Measurements from ENCODE around the gene ANK3. TPM values are rescaled to one million over a fixed set of nuclear protein-coding genes. Genes with fewer than 3 reads are reported as not detected.

ANK3 gene
- total RNA-seq, 2 donors from 2014 or later = 55.4 to 126 TPM

- Histone ChIP-seq H3K27ac (no peak overlapping the region), H3K4me1 (ENCODE audit: control insufficient read depth in 1 of 2, low read depth in 2 of 2) (no peaks in the 10 kb centered on the region), H3K4me3 (no peak overlapping the region), H3K9me3 (no peaks in the 10 kb centered on the region), H3K36me3 (no peaks in the 10 kb centered on the region), H3K27me3 (replicated peaks; ENCODE audit: insufficient read depth) (no peaks in the 10 kb centered on the region)
- DNase-seq (ENCODE audit: low spot score) (no peak), ATAC-seq (ENCODE audit: insufficient number of reproducible peaks, low FRiP score, low read depth) (no peak)
- no peak for TF ChIP-seq CTCF (IDR thresholded peaks at IDR 0.05)
These were observed 23.8 kb upstream of the ANK3 start for GRCh38 chr10:60413306-60414012.

DNA sequence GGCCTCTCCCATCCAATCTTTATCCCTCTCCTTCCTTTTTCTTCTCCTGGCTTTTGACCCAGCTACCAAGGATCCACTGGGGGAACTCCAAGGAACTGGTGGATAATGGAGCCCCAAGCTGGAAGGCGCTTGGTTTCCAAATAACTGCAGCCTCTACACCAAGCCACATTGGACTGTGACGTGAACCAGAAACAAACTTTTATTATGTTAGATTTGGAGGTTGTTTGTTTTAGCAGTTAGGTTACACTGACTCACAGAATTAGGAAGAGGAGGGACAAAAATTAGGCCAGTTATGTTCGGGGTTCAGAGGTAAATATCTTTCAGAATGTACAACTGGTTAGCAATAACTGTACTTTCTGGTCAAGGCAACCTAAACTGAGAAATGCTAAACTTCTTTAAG is 21.3 kb upstream of the ANK3 start:
- no peak for DNase-seq (ENCODE audit: low spot score)
- no peak for ATAC-seq (ENCODE audit: insufficient number of reproducible peaks, low FRiP score, low read depth)
- H3K4me3 ChIP-seq = no peak overlapping the region
- no peak for TF ChIP-seq CTCF (IDR thresholded peaks at IDR 0.05)
- H3K36me3 ChIP-seq = no peaks in the 10 kb centered on the region
- no peak overlapping the region for H3K27ac ChIP-seq
- H3K27me3 ChIP-seq (replicated peaks; ENCODE audit: insufficient read depth) = no peaks in the 10 kb centered on the region
- H3K9me3 ChIP-seq = no peaks in the 10 kb centered on the region
- no peaks in the 10 kb centered on the region for H3K4me1 ChIP-seq (ENCODE audit: control insufficient read depth in 1 of 2, low read depth in 2 of 2)

DNA sequence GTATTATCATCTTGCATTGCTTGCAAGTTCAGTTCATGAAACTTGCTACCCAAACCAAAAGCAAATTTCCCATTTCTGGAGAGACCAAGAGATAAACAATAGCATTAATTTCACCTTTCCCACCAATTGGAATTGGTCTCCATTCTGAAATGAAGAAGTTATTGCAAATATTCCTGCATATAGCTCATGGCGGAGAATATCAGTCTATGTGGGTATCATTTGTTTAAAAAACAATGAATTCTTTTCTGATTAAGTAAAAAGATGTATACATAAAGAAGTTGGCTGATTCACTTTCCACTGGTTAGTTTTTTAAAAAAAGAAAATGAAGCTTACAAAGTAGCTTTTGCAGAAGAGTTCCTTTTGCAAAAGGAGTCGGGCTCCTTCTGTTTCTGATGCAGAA is 19.5 kb upstream of the ANK3 start:
- no peak for ATAC-seq (ENCODE audit: insufficient number of reproducible peaks, low FRiP score, low read depth)
- DNase-seq (ENCODE audit: low spot score) = no peak
- H3K9me3 ChIP-seq = no peaks in the 10 kb centered on the region

DNA sequence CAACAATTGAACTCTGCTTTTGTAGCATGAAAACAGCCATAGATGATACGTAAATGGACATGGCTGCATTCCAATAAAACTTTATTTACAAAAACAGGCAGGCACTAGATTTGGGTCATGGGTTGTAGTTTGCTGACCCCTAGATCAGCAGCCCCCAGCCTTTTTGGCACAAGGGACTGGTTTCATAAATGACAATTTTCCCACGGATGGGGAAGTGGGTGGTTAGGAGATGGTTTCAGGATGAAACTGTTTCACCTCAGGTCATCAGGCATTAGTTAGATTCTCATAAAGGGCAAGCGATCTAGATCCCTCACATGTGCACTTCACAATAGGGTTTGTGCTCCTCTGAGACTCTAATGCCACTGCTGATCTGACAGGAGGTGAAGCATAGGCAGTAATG is 16.5 kb upstream of the ANK3 start:
- H3K4me1 ChIP-seq (ENCODE audit: control insufficient read depth in 1 of 2, low read depth in 2 of 2) = no peaks in the 10 kb centered on the region
- no peak for ATAC-seq (ENCODE audit: insufficient number of reproducible peaks, low FRiP score, low read depth)
- no peaks in the 10 kb centered on the region for H3K36me3 ChIP-seq
- no peak for TF ChIP-seq CTCF (IDR thresholded peaks at IDR 0.05)
- H3K9me3 ChIP-seq = no peaks in the 10 kb centered on the region
- no peaks in the 10 kb centered on the region for H3K27me3 ChIP-seq (replicated peaks; ENCODE audit: insufficient read depth)
- DNase-seq (ENCODE audit: low spot score) = no peak
- H3K4me3 ChIP-seq = no peak overlapping the region
- no peak overlapping the region for H3K27ac ChIP-seq

More for the DNA sequence above, 19.5 kb upstream of the ANK3 start:
- H3K27ac ChIP-seq = no peak overlapping the region
- no peak for TF ChIP-seq CTCF (IDR thresholded peaks at IDR 0.05)
- H3K27me3 ChIP-seq (replicated peaks; ENCODE audit: insufficient read depth) = no peaks in the 10 kb centered on the region
- no peaks in the 10 kb centered on the region for H3K4me1 ChIP-seq (ENCODE audit: control insufficient read depth in 1 of 2, low read depth in 2 of 2)
- no peak overlapping the region for H3K4me3 ChIP-seq
- H3K36me3 ChIP-seq = no peaks in the 10 kb centered on the region

- H3K27ac ChIP-seq = no peak overlapping the region
- no peaks in the 10 kb centered on the region for H3K27me3 ChIP-seq (replicated peaks; ENCODE audit: insufficient read depth)
- no peaks in the 10 kb centered on the region for H3K4me1 ChIP-seq (ENCODE audit: control insufficient read depth in 1 of 2, low read depth in 2 of 2)
These were observed 15.5 kb upstream of the ANK3 start for GRCh38 chr10:60405172-60405571.

More at GRCh38 chr10:60405172-60405571, 15.5 kb upstream of the ANK3 start:
- H3K9me3 ChIP-seq = no peaks in the 10 kb centered on the region
- DNase-seq (ENCODE audit: low spot score) (no peak), ATAC-seq (ENCODE audit: insufficient number of reproducible peaks, low FRiP score, low read depth) (no peak)
- no peaks in the 10 kb centered on the region for H3K36me3 ChIP-seq
- TF ChIP-seq CTCF (IDR thresholded peaks at IDR 0.05) = no peak
- H3K4me3 ChIP-seq = no peak overlapping the region

All from thoracic aorta (tissue), 2 donors.